GM12801 (cell line): ENCODE results near the gene DCAF17.

Experiments
- CTCF ChIP-seq: IDR thresholded peaks from one replicate; pipeline ENCODE4 v1.5.1; 2011; ENCODE audit warnings: control low read depth; ENCODE audit not compliant: insufficient read length; ENCODE audit errors: extremely low read depth

DCAF17 gene

GRCh38 chr2:171509945-171510731 lies 76.1 kb downstream of the DCAF17 start:
- no peak for TF ChIP-seq CTCF

- no peak for TF ChIP-seq CTCF
These were observed 78.0 kb downstream of the DCAF17 start for GRCh38 chr2:171512014-171512413.

- no peak for TF ChIP-seq CTCF
These were observed 78.7 kb downstream of the DCAF17 start for GRCh38 chr2:171512683-171513195.

- no peak for TF ChIP-seq CTCF
These were observed 79.7 kb downstream of the DCAF17 start for GRCh38 chr2:171513719-171514160.

- no peak for TF ChIP-seq CTCF
These were observed 81.0 kb downstream of the DCAF17 start for GRCh38 chr2:171514908-171515582.

- no peak for TF ChIP-seq CTCF
These were observed 81.8 kb downstream of the DCAF17 start for GRCh38 chr2:171515672-171516298.

GRCh38 chr2:171516793-171517192 lies 82.8 kb downstream of the DCAF17 start:
- no peak for TF ChIP-seq CTCF
